ENCODE data around the gene NKD1. TPM values are rescaled to one million over a fixed set of nuclear protein-coding genes. Genes with fewer than 3 reads are reported as not detected.

Gene NKD1
- total RNA-seq, 2 donors from 2014 or later, result 1.1 to 3.0 TPM

DNA sequence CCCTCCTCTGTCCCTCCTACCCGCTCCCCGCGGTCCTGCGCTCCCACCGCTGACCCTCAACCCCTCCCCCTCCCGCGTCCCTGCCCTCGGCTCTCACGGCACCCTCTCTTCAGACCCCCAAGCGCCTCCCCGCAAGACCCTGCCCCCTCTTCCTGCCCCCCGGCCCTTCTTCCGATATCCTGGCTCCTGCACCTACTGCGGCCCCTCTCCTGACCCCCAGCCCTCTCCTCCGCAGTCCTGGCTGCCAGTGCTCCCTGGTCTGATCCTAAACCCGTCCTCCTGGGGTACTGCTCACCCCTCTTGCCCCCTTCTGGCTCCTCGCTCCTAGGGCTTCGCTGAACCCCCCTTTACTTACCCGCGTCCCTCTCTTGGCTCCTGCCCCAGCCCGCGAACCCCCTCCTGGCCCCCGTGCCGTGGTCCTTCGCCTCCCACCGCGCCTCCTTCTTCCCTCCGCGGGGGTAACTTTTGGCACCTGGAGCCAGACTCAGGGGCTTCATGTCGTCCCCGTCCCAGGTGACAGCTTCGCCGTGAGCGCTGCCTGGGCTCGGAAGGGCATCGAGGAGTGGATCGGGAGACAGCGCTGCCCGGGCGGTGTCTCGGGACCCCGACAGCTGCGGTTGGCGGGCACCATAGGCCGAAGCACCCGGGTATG lies 839 bp downstream of the NKD1 start:
- H3K36me3 ChIP-seq, result no peaks in the 10 kb centered on the region
- peak overlapping the region in 1 of 2 donors; percentile 46 for H3K27ac ChIP-seq
- H3K9me3 ChIP-seq, result no peaks in the 10 kb centered on the region
- H3K4me1 ChIP-seq, result peaks cover 0 to 18% of the 10 kb centered on the region in 2 donors
- DNase-seq (ENCODE audit: low spot score), result no peak
- peaks cover 0 to 5% of the 10 kb centered on the region in 2 donors for H3K27me3 ChIP-seq
- peak overlapping the region; percentile 59 to 76 for H3K4me3 ChIP-seq
- TF ChIP-seq, protein P1, sequence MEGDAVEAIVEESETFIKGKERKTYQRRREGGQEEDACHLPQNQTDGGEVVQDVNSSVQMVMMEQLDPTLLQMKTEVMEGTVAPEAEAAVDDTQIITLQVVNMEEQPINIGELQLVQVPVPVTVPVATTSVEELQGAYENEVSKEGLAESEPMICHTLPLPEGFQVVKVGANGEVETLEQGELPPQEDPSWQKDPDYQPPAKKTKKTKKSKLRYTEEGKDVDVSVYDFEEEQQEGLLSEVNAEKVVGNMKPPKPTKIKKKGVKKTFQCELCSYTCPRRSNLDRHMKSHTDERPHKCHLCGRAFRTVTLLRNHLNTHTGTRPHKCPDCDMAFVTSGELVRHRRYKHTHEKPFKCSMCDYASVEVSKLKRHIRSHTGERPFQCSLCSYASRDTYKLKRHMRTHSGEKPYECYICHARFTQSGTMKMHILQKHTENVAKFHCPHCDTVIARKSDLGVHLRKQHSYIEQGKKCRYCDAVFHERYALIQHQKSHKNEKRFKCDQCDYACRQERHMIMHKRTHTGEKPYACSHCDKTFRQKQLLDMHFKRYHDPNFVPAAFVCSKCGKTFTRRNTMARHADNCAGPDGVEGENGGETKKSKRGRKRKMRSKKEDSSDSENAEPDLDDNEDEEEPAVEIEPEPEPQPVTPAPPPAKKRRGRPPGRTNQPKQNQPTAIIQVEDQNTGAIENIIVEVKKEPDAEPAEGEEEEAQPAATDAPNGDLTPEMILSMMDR (IDR thresholded peaks at IDR 0.05), result no peak

DNA sequence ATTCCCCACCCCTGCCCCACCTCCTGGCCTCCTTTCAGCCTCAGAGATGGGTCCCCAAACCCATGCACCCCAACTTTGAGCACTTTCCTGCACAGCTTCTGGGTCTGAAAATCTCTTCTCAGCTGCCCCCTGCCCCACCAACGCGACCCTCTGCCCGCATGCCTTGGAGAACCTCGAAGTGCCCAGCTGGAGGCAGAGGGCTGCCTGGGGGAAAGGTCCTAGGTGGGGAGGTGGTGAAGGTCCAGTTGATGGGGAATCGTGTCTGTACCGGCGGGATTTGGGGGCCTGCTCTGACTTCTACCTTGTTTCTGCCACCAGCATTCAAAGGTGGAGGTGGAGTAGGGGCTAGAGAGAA lies 1.3 kb downstream of the NKD1 start:
- TF ChIP-seq, protein P1 (IDR thresholded peaks at IDR 0.05), result no peak
- Histone ChIP-seq H3K27me3 (peaks cover 0 to 5% of the 10 kb centered on the region in 2 donors), H3K9me3 (no peaks in the 10 kb centered on the region), H3K36me3 (no peaks in the 10 kb centered on the region), H3K4me1 (peaks cover 0 to 18% of the 10 kb centered on the region in 2 donors), H3K27ac (no peak overlapping the region), H3K4me3 (peak overlapping the region in 1 of 2 donors; percentile 76)
- no peak for DNase-seq (ENCODE audit: low spot score)

DNA sequence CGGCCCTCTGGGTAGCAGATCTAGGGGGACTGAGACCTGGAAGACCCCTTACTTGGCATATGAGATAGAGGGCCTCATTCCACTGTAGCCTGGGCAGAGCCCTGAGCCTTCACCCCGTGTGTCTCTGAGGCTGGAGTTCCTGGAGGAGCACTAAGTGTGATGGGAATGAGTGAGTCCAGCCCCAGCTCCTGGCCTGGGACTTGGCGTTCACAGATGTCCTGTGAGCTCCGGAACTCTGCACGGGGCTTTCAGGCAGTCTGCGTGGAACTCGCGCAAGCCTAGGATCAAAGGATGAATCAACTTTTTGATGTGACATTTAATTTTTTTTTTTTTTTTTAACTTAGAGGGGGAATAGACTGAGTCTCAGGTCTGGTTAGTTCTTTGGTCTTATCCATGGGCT lies 1.8 kb downstream of the NKD1 start:
- H3K4me1 ChIP-seq, result peaks cover 0 to 18% of the 10 kb centered on the region in 2 donors
- TF ChIP-seq, protein P1 (IDR thresholded peaks at IDR 0.05), result no peak
- no peaks in the 10 kb centered on the region for H3K9me3 ChIP-seq
- peaks cover 0 to 5% of the 10 kb centered on the region in 2 donors for H3K27me3 ChIP-seq
- no peak for DNase-seq (ENCODE audit: low spot score)
- no peak overlapping the region for H3K4me3 ChIP-seq
- H3K27ac ChIP-seq, result no peak overlapping the region
- H3K36me3 ChIP-seq, result no peaks in the 10 kb centered on the region

DNA sequence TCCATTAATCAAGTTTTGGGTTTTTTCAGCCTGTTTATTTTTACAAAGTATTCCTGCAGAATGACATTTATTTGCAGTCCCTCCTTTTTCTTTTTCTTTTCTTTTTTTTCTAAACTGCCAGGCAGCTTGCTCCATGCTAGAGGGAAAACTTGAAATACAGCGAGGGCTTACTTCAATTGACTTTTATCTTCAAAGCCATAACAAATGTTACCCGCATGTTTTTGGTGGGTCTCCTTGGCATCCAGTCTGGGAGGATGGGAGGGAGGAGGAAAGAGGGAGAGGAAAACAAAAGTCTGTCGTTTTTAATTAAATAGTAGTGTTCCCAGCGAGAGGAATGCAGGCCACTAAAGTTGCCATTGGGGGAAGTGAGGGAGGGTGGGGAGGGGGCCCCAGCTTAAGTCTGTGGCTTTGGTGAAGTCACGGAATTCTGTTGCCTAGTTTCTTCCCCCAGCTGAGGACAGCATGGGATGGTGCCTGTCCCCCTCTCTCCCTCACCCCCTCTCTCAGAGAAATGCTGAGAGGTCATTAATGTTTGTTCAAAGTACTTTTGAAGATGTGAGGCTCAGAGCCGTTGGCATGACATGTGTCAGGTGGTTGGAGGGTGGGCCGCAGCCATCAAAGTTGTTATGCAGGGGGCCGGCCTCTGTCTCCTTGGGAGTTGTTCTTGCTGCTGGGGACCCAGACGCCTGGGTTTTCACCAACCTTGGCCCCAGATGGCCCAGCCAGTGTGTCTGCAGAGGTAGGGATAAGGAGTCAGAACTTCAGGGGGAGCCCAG lies 2.9 kb downstream of the NKD1 start:
- Histone ChIP-seq H3K4me1 (peaks cover 0 to 18% of the 10 kb centered on the region in 2 donors), H3K9me3 (no peaks in the 10 kb centered on the region), H3K27me3 (peaks cover 0 to 5% of the 10 kb centered on the region in 2 donors), H3K27ac (no peak overlapping the region), H3K36me3 (no peaks in the 10 kb centered on the region), H3K4me3 (no peak overlapping the region)
- DNase-seq (ENCODE audit: low spot score), result no peak
- TF ChIP-seq, protein P1 (IDR thresholded peaks at IDR 0.05), result no peak

DNA sequence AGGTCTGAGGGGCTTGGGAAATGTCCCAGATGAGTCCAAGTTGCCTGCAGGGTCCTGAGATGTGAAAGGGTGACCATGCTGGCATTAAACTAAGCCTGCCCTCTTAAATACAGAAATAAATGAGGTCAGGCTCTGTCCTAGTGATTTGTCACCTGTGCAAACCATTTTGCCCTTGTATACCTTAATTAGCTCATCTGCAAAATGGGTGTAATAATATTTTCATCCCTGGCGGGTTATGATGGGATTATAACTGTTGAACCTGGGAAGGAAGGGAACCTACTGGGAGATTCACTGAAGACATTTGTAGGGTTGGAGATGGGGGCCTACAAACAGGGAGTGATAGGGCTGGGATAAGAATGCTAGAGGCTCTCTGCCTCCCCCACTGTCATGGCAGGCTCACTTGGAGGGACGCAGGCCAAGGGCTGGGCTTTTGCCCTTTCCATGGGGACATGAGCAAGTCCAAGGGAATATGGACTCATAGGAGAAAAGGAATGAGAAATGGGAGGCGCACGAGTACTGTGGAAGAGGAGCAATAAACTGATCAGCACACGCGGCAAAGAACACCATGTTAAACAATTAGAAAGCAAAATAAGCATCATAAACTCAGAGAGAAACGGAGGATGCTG lies 4.4 kb downstream of the NKD1 start:
- no peak for DNase-seq (ENCODE audit: low spot score)
- Histone ChIP-seq H3K9me3 (no peaks in the 10 kb centered on the region), H3K27ac (no peak overlapping the region), H3K4me1 (peaks cover 0 to 13% of the 10 kb centered on the region in 2 donors), H3K4me3 (no peak overlapping the region), H3K27me3 (peaks cover 0 to 2% of the 10 kb centered on the region in 2 donors), H3K36me3 (no peaks in the 10 kb centered on the region)
- TF ChIP-seq, protein P1 (IDR thresholded peaks at IDR 0.05), result no peak

All from right atrium auricular region (tissue), 2 donors.